WTC11 (cell line): ENCODE results near the gene TUBGCP2. TPM values are rescaled to one million over a fixed set of nuclear protein-coding genes. Genes with fewer than 3 reads are reported as not detected.

Experiments
- ATAC-seq: fragments of 200-7000 bp; cut with Tn5 transposase; 2 replicates; pipeline ENCODE4 v1.10.0; 2021; ENCODE audit warnings: mild to moderate bottlenecking, moderate library complexity
- CTCF ChIA-PET: fragments of 300-600 bp; sonication (Branson Sonifier 250); formaldehyde crosslinking; loops from one replicate; lab custom pipeline; 2021; ENCODE audit warnings: antibody characterized with exemption; lab: Charles Lee
- POLR2A ChIA-PET: fragments of 350-600 bp; sonication (Branson Sonifier 250); formaldehyde crosslinking; loops from one replicate; lab custom pipeline; 2021; ENCODE audit warnings: antibody characterized with exemption; lab: Charles Lee
- DNase-seq: peaks from one replicate; pipeline ENCODE4 v3.0.0; 2021; ENCODE audit warnings: low spot score
- H3K27ac Mint-ChIP-seq: 2 replicates; pipeline ENCODE4 v1.8.0; 2021; ENCODE audit warnings: mixed read lengths
- H3K27me3 Mint-ChIP-seq: 2 replicates; pipeline ENCODE4 v1.8.0; 2021; ENCODE audit warnings: low read depth, mild to moderate bottlenecking, moderate library complexity, mixed read lengths
- H3K36me3 Mint-ChIP-seq: 2 replicates; pipeline ENCODE4 v1.8.0; 2021; ENCODE audit warnings: mixed read lengths
- H3K4me1 Mint-ChIP-seq: 2 replicates; pipeline ENCODE4 v1.8.0; 2022; ENCODE audit warnings: mixed read lengths
- H3K4me3 Mint-ChIP-seq: 2 replicates; pipeline ENCODE4 v1.8.0; 2021; ENCODE audit warnings: mild to moderate bottlenecking, moderate library complexity, mixed read lengths
- H3K9me3 Mint-ChIP-seq: 2 replicates; pipeline ENCODE4 v1.8.0; 2021; ENCODE audit warnings: mixed read lengths
- AFF4 ChIP-seq: sonication (generic); formaldehyde crosslinking; IDR thresholded peaks from 2 replicates; pipeline ENCODE4 v1.8.1; 2023; ENCODE audit warnings: mild to moderate bottlenecking, missing genetic modification reagents, borderline replicate concordance
- AR ChIP-seq: fragments of 250-450 bp; sonication (Bioruptor Pico); IDR thresholded peaks from 2 replicates; pipeline ENCODE4 v1.9.0; 2021; ENCODE audit warnings: mild to moderate bottlenecking
- CBFB ChIP-seq: sonication (generic); formaldehyde crosslinking; IDR thresholded peaks from 2 replicates; pipeline ENCODE4 v1.8.1; 2022; ENCODE audit warnings: mild to moderate bottlenecking, low read depth, missing genetic modification reagents
- CTCF ChIP-seq: fragments of 200-600 bp; IDR thresholded peaks from 2 replicates; pipeline ENCODE4 v1.8.0; 2022; ENCODE audit warnings: antibody characterized with exemption
- GRHL2 ChIP-seq: fragments of 250-450 bp; sonication (Bioruptor Pico); IDR thresholded peaks from 2 replicates; pipeline ENCODE4 v1.8.0; 2022; ENCODE audit warnings: mild to moderate bottlenecking, moderate library complexity; ENCODE audit not compliant: insufficient replicate concordance, severe bottlenecking
- GTF2I ChIP-seq: fragments of 250-450 bp; sonication (Bioruptor Pico); conservative IDR thresholded peaks from 2 replicates; pipeline ENCODE4 v1.4.0; 2021; ENCODE audit warnings: mild to moderate bottlenecking
- HMGA2 ChIP-seq: fragments of 250-450 bp; sonication (Bioruptor Pico); IDR thresholded peaks from 2 replicates; pipeline ENCODE4 v1.4.0; 2021; ENCODE audit warnings: mild to moderate bottlenecking, moderate library complexity
- IRF1 ChIP-seq: sonication (generic); formaldehyde crosslinking; IDR thresholded peaks from 2 replicates; pipeline ENCODE4 v1.8.0; 2023; ENCODE audit warnings: missing genetic modification reagents
- JUN ChIP-seq: sonication (generic); formaldehyde crosslinking; IDR thresholded peaks from 2 replicates; pipeline ENCODE4 v1.8.0; 2023; ENCODE audit warnings: mild to moderate bottlenecking, missing genetic modification reagents
- NFATC4 ChIP-seq: fragments of 250-450 bp; sonication (Bioruptor Pico); IDR thresholded peaks from 2 replicates; pipeline ENCODE4 v1.9.0; 2021; ENCODE audit warnings: mild to moderate bottlenecking
- NFYB ChIP-seq: sonication (generic); formaldehyde crosslinking; conservative IDR thresholded peaks from 2 replicates; pipeline ENCODE4 v1.8.0; 2022; ENCODE audit warnings: low read depth, missing genetic modification reagents
- NR3C1 ChIP-seq: sonication (generic); formaldehyde crosslinking; conservative IDR thresholded peaks from 2 replicates; pipeline ENCODE4 v1.8.1; 2023; ENCODE audit warnings: low read depth, mild to moderate bottlenecking, missing genetic modification reagents
- PRRX2 ChIP-seq: fragments of 250-450 bp; sonication (Bioruptor Pico); IDR thresholded peaks from 2 replicates; pipeline ENCODE4 v1.8.0; 2021; ENCODE audit warnings: mild to moderate bottlenecking
- TEAD1 ChIP-seq: sonication (generic); formaldehyde crosslinking; IDR thresholded peaks from 2 replicates; pipeline ENCODE4 v1.8.0; 2022; ENCODE audit warnings: mild to moderate bottlenecking, missing genetic modification reagents
- ZNF219 ChIP-seq: sonication (generic); formaldehyde crosslinking; IDR thresholded peaks from 2 replicates; pipeline ENCODE4 v1.8.0; 2023; ENCODE audit warnings: missing genetic modification reagents, mild to moderate bottlenecking, borderline replicate concordance
- total RNA-seq: library from RNA; stranded (reverse); gene quantifications from 3 replicates; pipeline ENCODE4 v1.2.3, GENCODE V29; 2021
- TF ChIP-seq, protein P1 (sequence below): sonication (generic); formaldehyde crosslinking; IDR thresholded peaks from 2 replicates; pipeline ENCODE4 v1.8.1; 2022; ENCODE audit warnings: missing genetic modification reagents, borderline replicate concordance

Gene TUBGCP2
- total RNA-seq, 1 experiment from 2014 or later: 62.5 TPM

- peaks cover 11% of the 10 kb centered on the region for H3K36me3 Mint-ChIP-seq
- peaks cover 40% of the 10 kb centered on the region for H3K4me1 Mint-ChIP-seq
- peak; percentile 71; the same call in 1 of the 2 replicates for TF ChIP-seq GTF2I (CRISPR knock-in tag)
- no peak for TF ChIP-seq TEAD1 (CRISPR knock-in tag)
- no peak for ATAC-seq
- POLR2A ChIA-PET: no interaction called here
- H3K9me3 Mint-ChIP-seq: no peaks in the 10 kb centered on the region
- H3K27ac Mint-ChIP-seq: no peak overlapping the region
- CTCF ChIA-PET: interaction anchor here (1.1 to 4.1 kb wide), 12 partner anchors 12 to 118 kb away, joined by 3 to 61 read pairs (median 6); partner anchors contain the start of gene ADAM8
- no peaks in the 10 kb centered on the region for H3K27me3 Mint-ChIP-seq
- no peak overlapping the region for H3K4me3 Mint-ChIP-seq
- no peak for DNase-seq
Observed at GRCh38 chr10:133245439-133246235, 63.0 kb downstream of the TUBGCP2 start.

GRCh38 chr10:133243593-133243992 lies 65.1 kb downstream of the TUBGCP2 start:
- CTCF ChIA-PET: no interaction called here

More at GRCh38 chr10:133243593-133243992, 65.1 kb downstream of the TUBGCP2 start:
- no peak for TF ChIP-seq GRHL2 (CRISPR knock-in tag)
- TF ChIP-seq ZNF219: no peak
- TF ChIP-seq TEAD1 (CRISPR knock-in tag): no peak
- no peak for TF ChIP-seq CTCF
- TF ChIP-seq, protein P1, sequence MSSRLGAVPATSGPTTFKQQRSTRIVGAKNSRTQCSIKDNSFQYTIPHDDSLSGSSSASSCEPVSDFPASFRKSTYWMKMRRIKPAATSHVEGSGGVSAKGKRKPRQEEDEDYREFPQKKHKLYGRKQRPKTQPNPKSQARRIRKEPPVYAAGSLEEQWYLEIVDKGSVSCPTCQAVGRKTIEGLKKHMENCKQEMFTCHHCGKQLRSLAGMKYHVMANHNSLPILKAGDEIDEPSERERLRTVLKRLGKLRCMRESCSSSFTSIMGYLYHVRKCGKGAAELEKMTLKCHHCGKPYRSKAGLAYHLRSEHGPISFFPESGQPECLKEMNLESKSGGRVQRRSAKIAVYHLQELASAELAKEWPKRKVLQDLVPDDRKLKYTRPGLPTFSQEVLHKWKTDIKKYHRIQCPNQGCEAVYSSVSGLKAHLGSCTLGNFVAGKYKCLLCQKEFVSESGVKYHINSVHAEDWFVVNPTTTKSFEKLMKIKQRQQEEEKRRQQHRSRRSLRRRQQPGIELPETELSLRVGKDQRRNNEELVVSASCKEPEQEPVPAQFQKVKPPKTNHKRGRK (CRISPR knock-in tag): no peak
- TF ChIP-seq PRRX2: no peak
- no peak for TF ChIP-seq CBFB (CRISPR knock-in tag)
- no peak for TF ChIP-seq IRF1 (CRISPR knock-in tag)
- no peak for TF ChIP-seq JUN (CRISPR knock-in tag)
- TF ChIP-seq NR3C1 (CRISPR knock-in tag): no peak
- no peak for TF ChIP-seq NFYB
- no peak for TF ChIP-seq NFATC4
- no peak for TF ChIP-seq AR (CRISPR knock-in tag)
- no peak for TF ChIP-seq AFF4 (CRISPR knock-in tag)
- TF ChIP-seq HMGA2 (CRISPR knock-in tag): no peak
- H3K27ac Mint-ChIP-seq: no peak overlapping the region
- H3K27me3 Mint-ChIP-seq: peaks cover 9% of the 10 kb centered on the region
- H3K4me3 Mint-ChIP-seq: no peak overlapping the region
- H3K9me3 Mint-ChIP-seq: no peaks in the 10 kb centered on the region
- POLR2A ChIA-PET: no interaction called here
- H3K36me3 Mint-ChIP-seq: peaks cover 11% of the 10 kb centered on the region
- ATAC-seq: no peak
- no peak for DNase-seq
- H3K4me1 Mint-ChIP-seq: peaks cover 49% of the 10 kb centered on the region
